ENCODE results near the gene MAPKAPK2.
"Not testable (repeated sequence)": the region's sequence is repeated elsewhere in the genome, so short reads cannot be mapped to it uniquely, and the experiment has no call there.

Gene MAPKAPK2

DNA sequence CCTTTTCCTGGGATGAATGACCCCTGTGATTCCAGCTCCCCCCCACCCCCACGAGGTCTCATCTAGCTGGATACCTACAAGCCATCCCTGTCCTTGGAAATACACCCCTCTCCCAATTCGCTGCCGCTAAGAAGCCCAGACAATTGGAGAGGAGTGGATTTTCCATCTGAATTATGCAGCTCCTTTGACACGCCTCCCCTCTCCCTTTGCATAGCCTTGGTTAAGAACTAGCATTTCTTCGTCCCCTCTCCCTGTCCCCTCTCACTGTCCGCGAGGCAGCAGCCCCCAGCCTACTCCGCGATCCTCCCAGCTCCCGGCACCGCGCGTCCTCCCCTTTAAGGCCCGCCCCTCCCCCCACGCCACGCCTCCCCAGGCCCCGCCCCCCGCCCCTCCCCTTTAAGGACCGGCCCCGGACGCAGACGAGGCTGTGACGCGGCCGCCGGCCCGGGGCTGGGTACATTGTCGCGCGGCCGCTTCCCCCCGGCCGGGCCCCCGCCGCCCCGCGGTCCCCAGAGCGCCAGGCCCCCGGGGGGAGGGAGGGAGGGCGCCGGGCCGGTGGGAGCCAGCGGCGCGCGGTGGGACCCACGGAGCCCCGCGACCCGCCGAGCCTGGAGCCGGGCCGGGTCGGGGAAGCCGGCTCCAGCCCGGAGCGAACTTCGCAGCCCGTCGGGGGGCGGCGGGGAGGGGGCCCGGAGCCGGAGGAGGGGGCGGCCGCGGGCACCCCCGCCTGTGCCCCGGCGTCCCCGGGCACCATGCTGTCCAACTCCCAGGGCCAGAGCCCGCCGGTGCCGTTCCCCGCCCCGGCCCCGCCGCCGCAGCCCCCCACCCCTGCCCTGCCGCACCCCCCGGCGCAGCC lies at the start of gene MAPKAPK2:
MAPKAPK2 (plus strand) TSS at position 428 of the 856 bp plus-strand sequence; CDS start at position 753, 325 bp downstream.
- DNase-seq: peak; percentile 80 to 82

DNA sequence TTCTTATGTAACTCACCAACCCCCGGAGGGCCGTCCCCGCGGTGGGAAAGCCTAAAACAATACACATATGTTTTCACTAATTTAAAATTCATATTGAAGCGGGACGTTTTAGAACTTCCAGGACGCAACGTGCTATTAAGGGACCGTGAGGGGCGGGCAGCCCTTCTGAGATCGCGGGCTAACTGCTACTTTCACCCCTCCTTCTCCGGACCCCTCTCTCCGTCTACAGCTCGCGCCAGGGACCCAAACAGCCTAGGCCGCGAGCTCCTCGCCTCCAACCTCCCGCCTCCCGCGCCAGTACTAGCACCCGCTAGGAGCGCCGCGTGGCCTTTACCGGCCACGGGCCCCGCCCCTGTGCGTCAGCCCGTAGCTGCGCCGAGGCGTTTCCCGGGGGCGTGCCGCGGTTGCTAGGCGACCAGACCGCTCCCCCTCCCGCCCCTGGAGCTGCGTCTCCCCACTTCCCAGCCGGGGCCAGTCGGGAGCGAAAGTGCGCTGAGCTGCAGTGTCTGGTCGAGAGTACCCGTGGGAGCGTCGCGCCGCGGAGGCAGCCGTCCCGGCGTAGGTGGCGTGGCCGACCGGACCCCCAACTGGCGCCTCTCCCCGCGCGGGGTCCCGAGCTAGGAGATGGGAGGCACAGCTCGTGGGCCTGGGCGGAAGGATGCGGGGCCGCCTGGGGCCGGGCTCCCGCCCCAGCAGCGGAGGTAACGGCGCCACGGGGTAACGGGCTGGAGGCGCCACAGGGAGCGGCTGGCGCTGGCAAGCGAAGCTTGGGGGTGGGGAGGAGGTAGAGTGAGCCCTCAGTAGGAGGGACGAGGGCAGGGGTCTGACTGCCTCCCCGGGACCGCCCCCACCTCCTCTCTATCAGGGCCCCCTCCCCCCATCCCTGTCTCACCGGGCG lies 49.4 kb upstream of the MAPKAPK2 start, which contains the start of gene DYRK3:
DYRK3 (plus strand) TSS at position 457 of the 898 bp plus-strand sequence; CDS start at position 625, 168 bp downstream.
- DNase-seq: peak; percentile 84 to 90

DNA sequence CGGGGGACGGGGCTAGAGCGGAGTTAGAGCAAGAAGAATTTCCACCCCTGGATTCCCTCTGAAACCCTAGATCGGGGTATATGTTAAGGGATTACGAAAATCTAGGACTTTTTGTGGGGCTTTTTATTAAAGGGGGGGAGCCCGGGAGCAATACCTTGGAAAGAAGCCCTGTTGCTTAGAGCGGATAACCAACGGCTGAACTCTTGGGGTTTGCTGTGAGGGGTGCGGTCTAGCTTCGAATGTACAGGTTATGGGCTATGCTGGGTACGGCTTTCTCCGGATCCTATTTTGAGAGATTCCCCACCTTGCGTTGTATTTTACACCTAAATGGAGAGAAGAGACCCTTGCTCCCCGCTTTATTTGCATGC lies 48.7 kb upstream of the MAPKAPK2 start:
- no peak for DNase-seq

DNA sequence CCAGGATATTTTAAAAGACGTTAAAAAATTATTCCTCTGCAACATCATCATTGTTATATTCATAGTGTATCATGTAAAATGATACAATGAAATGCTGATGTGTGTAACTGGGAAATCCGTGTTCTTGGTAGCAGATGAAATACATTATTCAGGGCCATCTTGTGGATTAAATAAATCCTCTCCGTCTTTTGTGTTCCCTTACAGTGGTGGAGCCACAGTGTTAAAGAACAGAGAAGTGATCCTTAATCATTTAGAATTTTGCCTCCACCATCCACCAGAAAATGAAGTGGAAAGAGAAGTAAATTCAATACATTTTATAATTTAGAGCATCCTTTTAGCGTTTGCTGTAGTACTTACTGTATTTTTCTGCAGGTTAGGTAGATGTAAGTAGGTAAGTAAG lies 48.0 kb upstream of the MAPKAPK2 start:
- peak in 1 of 2 donors; percentile 24 for DNase-seq

DNA sequence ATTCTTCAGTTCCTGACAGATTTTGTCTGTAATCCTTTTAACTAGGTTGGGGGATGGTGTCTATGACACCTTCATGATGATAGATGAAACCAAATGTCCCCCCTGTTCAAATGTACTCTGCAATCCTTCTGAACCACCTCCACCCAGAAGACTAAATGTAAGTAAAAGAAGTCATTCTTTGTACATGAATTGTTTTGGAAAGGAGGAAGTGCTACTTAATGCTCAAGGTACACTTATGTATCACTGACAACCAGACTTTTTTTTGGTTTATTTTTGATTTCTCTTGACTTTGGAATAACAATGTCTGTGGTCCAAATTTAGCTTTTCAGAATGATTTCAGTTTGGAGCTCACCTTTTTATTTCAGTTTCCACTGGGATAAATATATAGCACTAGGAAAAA lies 47.1 kb upstream of the MAPKAPK2 start:
- DNase-seq: no peak

DNA sequence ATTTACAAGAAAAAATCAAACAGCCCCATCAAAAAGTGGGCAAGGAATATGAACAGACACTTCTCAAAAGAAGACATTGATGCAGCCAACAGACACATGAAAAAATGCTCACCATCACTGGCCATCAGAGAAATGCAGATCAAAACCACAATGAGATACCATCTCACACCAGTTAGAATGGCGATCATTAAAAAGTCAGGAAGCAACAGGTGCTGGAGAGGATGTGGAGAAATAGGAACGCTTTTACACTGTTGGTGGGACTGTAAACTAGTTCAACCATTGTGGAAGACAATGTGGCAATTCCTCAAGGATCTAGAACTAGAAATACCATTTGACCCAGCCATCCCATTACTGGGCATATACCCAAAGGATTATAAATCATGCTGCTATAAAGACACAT lies 42.6 kb upstream of the MAPKAPK2 start:
- not testable (repeated sequence) for DNase-seq

DNA sequence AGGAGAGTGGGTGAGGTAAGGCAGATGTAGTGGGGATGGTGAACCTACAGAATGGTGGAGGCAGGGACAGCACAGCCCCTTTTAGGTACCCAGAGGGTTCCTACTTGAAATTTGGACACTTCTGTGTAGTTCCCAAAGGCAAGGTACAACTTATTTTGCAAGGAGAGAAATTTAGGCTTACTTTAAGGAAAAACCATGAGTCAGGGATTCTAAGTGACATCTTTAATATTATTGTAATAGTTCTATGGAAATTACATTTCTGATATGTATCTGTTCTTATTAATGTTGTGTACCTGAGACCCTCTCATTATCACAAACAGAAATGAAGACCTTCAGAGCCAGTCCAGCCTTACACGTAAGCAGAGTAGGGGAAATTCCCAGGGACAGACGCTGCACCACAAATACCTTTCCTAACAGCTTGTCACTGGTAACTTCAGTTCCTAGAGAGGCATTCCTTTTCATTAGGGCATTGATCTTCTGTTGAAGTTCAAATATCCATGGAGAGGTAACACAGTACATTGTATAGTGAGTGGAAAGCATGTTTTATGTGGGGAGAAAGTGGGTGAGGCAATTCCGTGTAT lies 41.5 kb upstream of the MAPKAPK2 start:
- no peak for DNase-seq

DNA sequence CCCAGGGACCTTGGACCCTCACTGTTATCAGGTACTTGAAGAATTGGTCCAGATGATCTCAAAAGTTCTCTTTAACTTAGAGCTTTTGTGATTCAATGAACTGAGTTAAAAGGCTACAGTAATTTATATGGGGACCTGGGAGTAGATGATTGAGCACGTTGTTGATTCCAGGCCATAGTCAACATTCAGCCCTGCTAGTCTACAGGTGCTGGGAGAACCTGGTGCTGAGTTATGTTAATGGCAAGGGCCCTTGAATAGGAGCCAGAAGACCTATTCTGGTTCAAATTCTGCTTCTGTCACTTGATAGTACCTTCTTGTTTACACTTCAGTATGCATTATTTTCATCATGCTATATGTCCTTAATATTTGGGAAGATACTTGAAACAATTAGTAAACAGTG lies 38.2 kb upstream of the MAPKAPK2 start:
- no peak for DNase-seq

DNA sequence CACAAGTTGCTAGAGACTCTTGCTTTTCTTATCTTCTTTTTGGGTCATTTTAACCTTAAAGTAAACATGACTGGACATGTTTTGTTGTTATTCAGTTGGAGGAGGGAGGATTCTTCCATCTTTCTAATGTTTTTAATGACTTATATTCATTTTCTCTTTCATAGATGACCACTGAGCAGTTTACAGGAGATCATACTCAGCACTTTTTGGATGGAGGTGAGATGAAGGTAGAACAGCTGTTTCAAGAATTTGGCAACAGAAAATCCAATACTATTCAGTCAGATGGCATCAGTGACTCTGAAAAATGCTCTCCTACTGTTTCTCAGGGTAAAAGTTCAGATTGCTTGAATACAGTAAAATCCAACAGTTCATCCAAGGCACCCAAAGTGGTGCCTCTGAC lies 37.5 kb upstream of the MAPKAPK2 start:
- DNase-seq: no peak

DNA sequence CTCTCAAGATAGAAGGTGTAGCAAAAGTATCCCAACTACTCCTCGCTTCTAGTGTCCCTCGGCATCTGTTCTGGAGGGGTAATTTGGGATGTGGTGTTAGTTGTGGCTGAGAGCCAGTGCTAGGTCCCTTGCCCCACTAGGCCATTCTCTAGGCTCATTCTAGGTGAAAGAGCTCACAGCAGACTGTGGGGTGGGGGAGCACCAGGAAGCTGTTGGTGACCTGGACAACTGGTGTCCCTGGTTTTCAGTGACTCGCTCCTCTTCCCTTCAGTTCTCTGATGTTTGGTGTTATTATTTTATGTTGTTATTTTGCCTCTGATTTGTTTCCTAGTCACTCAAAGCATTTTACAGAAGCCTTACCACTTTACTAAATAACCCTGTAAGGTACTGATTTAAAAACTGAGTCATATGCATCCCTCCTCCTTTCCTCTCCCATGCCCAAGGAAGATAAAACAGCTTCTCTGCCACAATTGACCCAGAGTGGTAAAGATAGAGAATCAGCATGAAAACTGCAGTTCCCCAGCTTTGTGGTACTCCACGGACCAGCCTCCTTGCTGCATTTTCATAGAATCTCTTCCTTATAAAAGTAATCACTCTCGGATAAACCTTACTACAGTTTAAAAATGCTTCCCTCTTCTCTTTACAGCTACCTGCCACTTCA lies 35.3 kb upstream of the MAPKAPK2 start:
- DNase-seq: no peak

DNA sequence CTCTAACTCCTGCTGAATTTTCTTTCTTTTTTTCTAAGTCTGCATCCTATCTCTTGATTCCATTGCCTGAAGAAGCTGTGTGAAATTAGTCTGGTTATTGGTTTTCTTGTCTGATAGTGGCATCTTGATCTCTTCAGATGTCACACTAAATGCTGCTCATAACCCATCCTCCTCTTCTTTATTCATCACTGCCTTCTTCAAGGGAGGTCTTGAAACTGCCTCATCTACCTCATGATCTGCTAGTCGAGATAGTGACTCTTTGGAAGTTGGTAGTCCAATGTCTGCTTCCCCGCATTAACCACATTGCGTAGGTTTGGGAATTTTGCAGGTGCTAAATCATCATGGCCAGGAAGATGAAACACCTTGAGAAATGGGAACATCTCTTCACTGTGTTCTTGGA lies 33.7 kb upstream of the MAPKAPK2 start:
- DNase-seq: no peak

DNA sequence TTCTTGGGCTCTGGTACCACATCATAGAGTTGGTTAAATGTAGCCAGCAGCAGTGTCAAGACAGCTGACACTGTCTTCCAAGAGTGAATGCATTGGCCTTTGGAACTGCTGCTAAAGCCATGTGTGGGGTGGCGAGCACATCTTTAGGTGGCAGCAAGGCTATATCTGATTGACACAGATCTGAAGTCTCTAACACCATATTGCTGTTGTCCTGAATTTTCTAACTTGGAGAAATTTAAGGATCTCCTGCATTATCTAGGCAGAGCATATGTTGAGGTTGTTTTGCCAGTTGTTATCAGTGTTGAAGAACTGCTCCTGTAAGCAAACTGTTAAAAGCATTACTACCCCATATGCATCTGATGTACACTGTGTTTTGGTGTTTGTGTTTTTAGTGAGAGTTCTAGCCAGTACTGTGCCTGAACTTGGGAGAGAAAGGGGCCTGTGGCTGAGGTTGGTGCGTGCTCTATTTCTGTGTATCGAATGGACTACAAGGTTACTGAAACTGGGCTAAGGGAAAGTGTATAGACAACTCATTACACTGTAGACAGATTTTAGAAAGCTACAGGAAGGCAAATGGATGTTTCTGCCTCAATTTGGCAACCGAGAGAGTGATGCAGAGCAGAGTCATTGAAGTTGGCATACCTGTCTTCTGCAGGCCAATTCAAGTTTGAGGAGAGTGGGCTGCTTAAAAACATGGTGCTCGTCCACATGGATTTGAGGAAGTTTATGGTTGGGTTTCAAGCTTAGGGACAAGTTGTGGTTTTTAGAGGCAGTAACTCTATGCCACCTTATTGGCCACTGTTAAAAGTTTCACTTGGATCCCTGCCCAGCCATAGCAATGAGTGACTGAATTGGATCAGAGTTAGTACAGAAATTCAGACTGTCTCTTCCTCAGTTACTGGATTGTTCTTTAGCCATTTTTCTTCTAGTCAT lies 32.5 kb upstream of the MAPKAPK2 start:
- no peak for DNase-seq

DNA sequence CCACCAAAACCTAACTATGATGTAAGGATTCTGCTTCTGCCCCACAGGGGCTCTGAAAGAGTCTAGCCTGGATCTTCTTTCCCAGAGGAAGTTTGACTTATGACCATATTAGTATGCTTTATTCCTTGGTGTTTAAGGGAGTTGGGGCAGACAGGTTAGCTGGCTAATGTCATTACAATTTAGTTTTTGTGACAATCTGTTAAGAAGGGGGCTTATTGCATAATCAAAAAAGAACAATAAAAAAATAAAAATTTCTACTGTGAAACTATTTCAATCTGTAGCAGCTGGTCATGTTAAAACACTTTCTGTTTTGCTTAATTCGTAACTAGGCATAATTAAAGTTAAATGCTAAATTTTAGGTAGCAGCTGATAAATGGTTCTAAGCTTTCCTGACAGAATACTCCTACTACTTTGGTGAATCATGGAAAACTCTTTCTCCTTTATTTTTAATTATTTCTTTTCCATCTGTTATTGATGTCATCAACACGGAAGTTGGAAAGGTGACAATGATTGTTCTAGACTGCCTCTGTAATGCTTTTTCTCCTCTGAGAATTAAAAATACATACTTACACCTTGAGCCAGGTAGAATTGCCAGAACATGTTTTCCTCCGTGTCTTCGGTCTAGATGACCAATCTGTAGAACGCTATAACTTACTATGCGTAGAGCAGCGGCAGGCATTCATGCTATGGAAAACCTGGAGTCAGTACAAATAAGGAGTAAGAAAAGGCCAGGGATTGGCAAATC lies 30.8 kb upstream of the MAPKAPK2 start:
- no peak for DNase-seq

DNA sequence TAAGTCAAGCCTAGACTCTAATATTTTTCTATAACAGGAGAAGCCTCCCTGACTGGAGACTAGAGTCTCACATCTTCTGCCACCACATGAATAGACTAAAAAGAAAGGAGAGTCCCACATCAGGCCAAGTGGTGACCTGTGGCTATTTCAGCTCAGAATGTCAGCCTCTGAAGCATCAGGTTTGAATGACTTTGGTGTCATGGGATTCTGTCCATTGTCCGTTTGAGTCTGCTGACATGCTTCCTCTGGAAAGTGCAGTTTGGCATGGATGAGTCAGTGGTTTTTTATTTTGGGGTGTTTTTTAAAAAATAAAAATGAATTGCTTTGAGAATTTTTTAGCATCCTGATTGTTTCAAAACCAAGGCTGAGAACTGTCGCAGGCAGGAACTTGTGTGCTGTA lies 29.9 kb upstream of the MAPKAPK2 start:
- no peak for DNase-seq

DNA sequence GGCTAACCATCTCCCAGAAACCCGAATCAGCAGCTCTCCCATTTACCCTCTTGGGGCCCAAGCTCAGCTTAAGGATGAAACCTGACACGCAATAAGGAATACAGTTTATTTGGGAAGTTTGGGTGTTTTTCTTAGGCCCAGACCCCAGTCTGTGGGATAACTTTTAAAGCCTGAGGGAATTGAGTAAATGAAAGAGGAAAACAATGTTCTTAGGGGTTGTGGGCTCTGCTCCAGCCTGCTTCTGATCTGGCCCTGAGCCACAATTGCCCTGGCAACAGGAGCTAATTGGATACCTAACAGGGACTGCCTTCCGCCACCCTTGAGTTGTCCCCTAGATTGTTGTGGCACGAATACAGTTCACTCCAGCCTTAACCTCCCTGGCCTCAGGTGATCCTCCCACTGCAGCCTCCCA lies 29.2 kb upstream of the MAPKAPK2 start:
- DNase-seq: no peak

DNA sequence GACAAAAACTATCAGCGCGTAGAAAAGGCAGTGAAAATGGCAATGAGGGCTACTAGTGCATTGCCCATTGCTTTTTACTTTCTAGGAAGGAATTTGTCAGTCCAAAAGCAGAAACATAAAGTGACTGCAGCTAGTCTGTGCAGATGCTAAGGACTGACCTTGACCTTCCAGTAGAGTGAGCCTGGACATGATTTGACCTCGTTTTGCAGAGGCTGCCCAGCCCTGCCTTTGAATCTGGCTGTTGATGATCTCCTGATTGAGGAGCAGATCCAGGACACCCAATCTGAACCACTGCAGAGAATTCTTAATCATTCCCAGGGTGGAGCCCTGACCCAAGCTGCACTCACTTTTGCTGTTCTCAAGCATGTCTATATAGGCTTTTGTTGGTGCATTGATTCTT lies 27.8 kb upstream of the MAPKAPK2 start:
- DNase-seq: no peak

DNA sequence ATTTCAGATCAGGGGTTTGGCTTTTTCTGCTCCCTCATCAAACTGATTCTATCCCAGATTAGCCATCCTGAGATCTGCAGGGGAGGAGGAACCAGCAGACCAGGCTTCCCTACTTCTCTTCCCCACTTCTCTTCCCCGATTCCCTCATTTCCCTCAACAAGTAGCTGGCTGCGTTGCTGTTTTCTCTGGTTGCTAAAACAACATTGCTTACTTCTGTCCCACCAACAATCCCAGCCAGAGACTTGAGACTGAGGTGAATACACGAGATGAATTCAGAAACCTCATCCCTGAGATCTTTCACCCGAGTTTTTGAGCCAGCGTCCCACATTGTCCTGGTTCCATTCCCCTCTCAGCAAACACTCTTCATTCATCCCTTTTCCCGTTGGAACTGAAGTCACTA lies 27.0 kb upstream of the MAPKAPK2 start:
- no peak for DNase-seq

DNA sequence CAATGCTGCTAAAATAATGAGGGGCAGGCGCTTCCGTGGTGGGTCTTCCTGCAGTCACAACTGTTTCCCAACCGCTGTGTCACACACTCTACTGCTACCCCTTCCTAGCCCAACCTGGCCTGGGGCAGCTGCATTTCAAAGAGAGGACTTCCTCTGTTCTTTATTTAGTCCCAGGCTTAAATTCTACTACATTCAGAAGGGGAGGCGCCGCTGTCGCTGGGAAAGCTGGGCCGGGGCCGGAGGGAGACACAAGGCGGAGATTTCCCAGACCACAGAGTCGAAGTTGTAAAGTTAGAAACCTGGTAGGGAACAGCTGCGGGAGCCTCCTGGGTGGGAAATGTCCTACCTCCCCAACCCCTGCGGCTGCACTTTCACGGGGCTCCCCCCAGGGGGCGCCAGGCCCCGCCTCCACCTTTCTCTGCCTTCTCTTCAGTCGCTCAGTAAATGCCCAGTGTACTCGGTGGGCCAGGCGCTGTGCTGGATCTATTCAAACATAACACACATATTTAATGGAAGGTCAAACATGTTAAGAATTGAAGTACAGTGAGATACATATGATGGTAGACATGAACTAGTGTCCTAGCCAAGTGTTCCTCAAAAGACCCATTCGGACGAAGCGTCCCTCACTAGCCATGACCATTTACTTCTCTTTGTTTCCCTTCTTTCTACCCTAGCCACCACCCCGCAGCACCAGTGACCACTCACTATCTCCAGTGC lies 26.3 kb upstream of the MAPKAPK2 start:
- DNase-seq: no peak

DNA sequence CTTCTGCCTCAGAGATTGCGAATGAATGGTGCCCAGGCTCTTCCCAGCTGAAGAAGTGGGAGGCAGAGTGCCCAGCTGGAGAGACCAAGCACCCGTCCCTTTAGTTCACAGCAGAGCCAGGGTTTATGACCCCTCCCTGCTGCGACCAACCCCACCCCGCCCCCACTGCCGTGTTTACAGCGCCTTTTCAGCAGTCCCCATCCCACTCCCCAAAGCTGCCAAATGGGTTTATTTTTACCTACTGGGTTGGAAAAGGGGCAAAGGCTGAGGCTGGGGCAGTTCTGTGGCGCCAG lies 25.8 kb upstream of the MAPKAPK2 start:
- DNase-seq: no peak

DNA sequence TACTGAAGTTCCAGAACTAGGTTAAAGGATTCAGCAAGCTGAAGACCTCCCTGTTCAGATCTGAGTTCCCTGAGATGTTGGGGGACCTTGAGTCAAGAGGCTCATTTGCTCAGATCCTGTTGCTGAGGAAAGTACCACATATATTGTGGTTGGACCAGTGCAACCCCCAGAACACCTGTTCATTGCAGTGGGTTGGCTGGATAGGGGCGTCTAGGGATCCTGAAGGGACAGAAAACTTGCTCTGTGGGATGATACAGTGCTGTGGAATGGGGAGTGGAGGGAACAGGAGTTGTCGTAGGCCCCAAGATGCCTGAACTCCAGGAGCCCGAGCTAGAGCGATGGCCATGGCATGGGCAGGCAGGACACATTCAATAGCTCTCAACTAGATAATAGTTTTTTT lies 24.6 kb upstream of the MAPKAPK2 start:
- no peak for DNase-seq
